ENCODE data around the gene FOLR3. TPM values are rescaled to one million over a fixed set of nuclear protein-coding genes. Genes with fewer than 3 reads are reported as not detected.
A peak's percentile ranks its signal among the peaks of the same experiment; 100 is the strongest.
"Not testable (repeated sequence)": the region's sequence is repeated elsewhere in the genome, so short reads cannot be mapped to it uniquely, and the experiment has no call there.

The FOLR3 gene
- total RNA-seq, result not detected in 3 replicates

GRCh38 chr11:72135473-72135872 lies at the start of gene FOLR3:
Gene FOLR3, plus strand, starts transcription at chr11:72135725. Its CDS starts 228 bp downstream, at chr11:72135953.
- H3K27ac Mint-ChIP-seq, result not testable (repeated sequence)

GRCh38 chr11:72088076-72088808 lies 47.3 kb upstream of the FOLR3 start:
- TF ChIP-seq CTCF (IDR thresholded peaks at IDR 0.05; ENCODE audit: unreplicated experiment), result no peak
- Mint-ChIP-seq H3K4me1 (peaks cover 10% of the 10 kb centered on the region), H3K4me3 (no peak overlapping the region), H3K27ac (no peak overlapping the region), H3K27me3 (ENCODE audit: low read depth) (no peaks in the 10 kb centered on the region), H3K9me3 (no peaks in the 10 kb centered on the region), H3K36me3 (peaks cover 4% of the 10 kb centered on the region)
- no peak for DNase-seq (ENCODE audit: low spot score in 2 of 2, unreplicated experiment in 2 of 2)

More at GRCh38 chr11:72135473-72135872, at the start of gene FOLR3:
- peaks cover 21% of the 10 kb centered on the region for H3K27me3 Mint-ChIP-seq (ENCODE audit: low read depth)
- not testable (repeated sequence) for H3K36me3 Mint-ChIP-seq; H3K9me3 Mint-ChIP-seq; H3K4me1 Mint-ChIP-seq; H3K4me3 Mint-ChIP-seq; DNase-seq (ENCODE audit: low spot score in 2 of 2, unreplicated experiment in 2 of 2)

GRCh38 chr11:72091292-72091691 lies 44.2 kb upstream of the FOLR3 start:
- peaks cover 3% of the 10 kb centered on the region for H3K36me3 Mint-ChIP-seq
- H3K4me3 Mint-ChIP-seq, result no peak overlapping the region
- H3K4me1 Mint-ChIP-seq, result no peaks in the 10 kb centered on the region
- no peak for TF ChIP-seq CTCF (IDR thresholded peaks at IDR 0.05; ENCODE audit: unreplicated experiment)
- H3K27me3 Mint-ChIP-seq (ENCODE audit: low read depth), result no peaks in the 10 kb centered on the region
- peak in 1 of 2 experiments; percentile 59 for DNase-seq (ENCODE audit: low spot score in 2 of 2, unreplicated experiment in 2 of 2)
- H3K27ac Mint-ChIP-seq, result peak overlapping the region; percentile 7
- H3K9me3 Mint-ChIP-seq, result no peaks in the 10 kb centered on the region

GRCh38 chr11:72098741-72099140 lies 36.8 kb upstream of the FOLR3 start:
- Mint-ChIP-seq H3K9me3 (no peaks in the 10 kb centered on the region), H3K27me3 (ENCODE audit: low read depth) (no peaks in the 10 kb centered on the region), H3K4me3 (no peak overlapping the region), H3K36me3 (peaks cover 21% of the 10 kb centered on the region), H3K27ac (no peak overlapping the region), H3K4me1 (peaks cover 28% of the 10 kb centered on the region)
- no peak for DNase-seq (ENCODE audit: low spot score in 2 of 2, unreplicated experiment in 2 of 2)
- TF ChIP-seq CTCF (IDR thresholded peaks at IDR 0.05; ENCODE audit: unreplicated experiment), result no peak

- Mint-ChIP-seq H3K4me3 (no peak overlapping the region), H3K9me3 (no peaks in the 10 kb centered on the region), H3K36me3 (peaks cover 18% of the 10 kb centered on the region), H3K27me3 (ENCODE audit: low read depth) (no peaks in the 10 kb centered on the region), H3K4me1 (peaks cover 30% of the 10 kb centered on the region), H3K27ac (peak overlapping the region; percentile 47)
- no peak for TF ChIP-seq CTCF (IDR thresholded peaks at IDR 0.05; ENCODE audit: unreplicated experiment)
- no peak for DNase-seq (ENCODE audit: low spot score in 2 of 2, unreplicated experiment in 2 of 2)
Observed at GRCh38 chr11:72100009-72100408, 35.5 kb upstream of the FOLR3 start.

GRCh38 chr11:72100462-72100861 lies 35.1 kb upstream of the FOLR3 start:
- no peak overlapping the region for H3K27ac Mint-ChIP-seq

More at GRCh38 chr11:72100462-72100861, 35.1 kb upstream of the FOLR3 start:
- no peaks in the 10 kb centered on the region for H3K27me3 Mint-ChIP-seq (ENCODE audit: low read depth)
- H3K9me3 Mint-ChIP-seq, result no peaks in the 10 kb centered on the region
- peaks cover 18% of the 10 kb centered on the region for H3K36me3 Mint-ChIP-seq
- DNase-seq (ENCODE audit: low spot score in 2 of 2, unreplicated experiment in 2 of 2), result no peak
- H3K4me3 Mint-ChIP-seq, result no peak overlapping the region
- peaks cover 30% of the 10 kb centered on the region for H3K4me1 Mint-ChIP-seq
- TF ChIP-seq CTCF (IDR thresholded peaks at IDR 0.05; ENCODE audit: unreplicated experiment), result no peak

Measured in mesothelial cell of epicardium (in vitro differentiated cells).